ENCODE data around the gene LMLN.
"Not testable (repeated sequence)": the region's sequence is repeated elsewhere in the genome, so short reads cannot be mapped to it uniquely, and the experiment has no call there.

Gene LMLN

DNA sequence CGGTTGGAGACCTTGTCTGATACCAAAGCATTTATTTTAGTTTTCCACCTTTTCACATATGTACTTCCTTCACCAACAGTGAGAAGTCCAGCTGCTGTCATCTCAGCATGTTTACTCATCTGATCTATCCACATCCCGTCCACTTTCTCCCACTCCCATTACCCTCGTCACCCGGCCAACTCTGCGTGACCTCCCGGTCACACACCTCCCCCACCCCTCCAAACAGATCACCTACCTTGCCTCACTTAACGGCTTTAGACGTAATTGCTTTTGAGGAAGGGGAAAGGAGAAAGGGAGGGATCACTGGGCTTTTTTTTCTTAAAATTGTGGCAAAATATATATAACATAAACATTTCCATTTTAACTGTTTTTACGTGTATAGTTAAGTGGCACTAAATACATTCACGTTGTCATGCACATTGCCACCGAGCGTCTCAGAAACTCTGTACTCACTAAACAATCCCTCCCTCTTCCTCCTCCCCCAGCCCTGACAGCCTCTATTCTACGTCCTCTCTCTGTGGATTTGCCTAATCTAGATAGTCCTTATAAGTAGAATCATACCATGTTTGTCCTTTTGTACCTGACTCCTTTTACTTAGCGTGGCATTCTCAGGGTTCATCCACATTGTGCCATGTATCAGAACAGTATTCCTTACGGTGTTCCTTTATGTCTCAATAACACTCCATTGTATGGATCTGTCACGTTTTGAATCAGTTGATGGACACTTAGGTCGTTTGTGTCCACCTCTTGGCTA lies 67.2 kb downstream of the LMLN start:
- no peak for ATAC-seq

DNA sequence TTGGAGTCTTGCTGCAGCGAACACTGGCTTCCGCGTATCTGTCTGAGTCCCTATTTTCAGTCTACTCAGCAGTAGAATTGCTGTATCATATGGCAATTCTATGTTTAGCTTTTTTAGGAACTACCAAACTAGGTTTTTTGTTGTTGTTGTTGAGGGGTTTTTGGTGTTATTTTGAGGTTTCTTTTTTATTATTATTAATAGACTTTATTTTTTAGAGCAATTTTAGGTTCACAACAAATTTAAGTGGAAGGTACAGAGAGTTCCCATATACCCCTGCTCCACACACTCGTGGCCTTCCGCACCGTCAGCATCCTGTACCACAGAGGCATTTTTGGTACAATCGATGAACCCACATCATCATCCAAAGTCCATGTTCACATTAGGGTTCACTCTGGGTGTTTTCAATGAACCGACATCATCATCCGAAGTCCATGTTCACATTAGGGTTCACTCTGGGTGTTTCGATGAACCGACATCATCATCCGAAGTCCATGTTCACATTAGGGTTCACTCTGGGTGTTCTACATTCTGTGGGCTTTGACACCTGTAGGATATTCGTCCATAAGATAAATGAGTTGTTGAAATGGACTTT lies 67.9 kb downstream of the LMLN start:
- ATAC-seq: no peak

DNA sequence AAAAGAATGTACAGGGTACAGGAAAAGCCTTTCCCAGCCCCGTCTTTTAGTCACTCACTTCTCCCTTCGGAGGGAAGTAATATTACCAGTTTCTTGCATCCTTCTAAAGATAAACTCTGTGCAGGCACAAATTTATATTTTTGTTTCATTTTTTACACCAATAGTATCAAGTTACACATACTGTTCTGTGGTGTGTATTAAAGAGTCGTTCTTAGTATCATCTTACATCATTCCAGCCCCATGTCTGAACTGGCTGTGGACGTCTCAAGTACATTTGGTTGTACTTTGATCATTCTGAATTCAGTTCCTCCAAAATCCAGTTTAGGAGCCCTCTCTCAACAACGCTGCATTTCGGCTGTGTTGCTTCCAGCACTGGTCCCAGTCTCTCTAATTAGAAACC lies 68.7 kb downstream of the LMLN start:
- ATAC-seq: no peak

DNA sequence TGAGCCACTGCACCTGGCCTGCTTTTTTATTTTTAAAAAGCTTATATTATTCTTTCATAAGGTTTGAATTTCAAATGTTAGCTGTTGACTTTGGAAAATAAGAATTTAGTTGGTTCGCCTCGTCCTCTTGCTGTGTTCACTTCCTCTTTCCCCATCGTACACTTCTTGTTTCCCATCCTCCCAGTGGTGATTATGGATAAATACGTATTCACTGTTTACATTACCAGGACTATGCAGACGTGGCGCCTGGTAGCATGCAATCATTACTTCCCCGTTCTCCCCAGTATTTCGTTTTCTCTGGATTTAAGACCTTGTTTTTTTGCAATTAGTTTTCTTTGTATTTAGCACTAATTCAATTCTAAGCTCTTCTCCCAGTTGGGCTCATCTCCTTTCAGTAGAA lies 70.1 kb downstream of the LMLN start:
- no peak for ATAC-seq

DNA sequence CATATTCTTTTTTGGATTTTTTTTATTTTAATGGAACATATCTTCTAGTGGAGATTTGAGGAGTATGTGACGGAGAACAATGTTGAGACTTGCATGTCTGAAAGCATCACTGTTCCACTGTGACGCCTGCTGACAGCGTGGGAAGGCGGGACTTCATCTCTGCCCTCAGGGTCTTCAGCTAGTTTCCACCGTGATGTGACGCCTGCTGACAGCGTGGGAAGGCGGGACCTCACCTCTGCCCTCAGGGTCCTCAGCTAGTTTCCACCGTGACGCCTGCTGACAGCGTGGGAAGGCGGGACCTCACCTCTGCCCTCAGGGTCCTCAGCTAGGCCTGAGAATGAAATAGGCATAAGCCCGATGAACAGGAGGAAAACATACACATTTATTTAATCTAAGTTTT lies 70.7 kb downstream of the LMLN start:
- no peak for ATAC-seq

DNA sequence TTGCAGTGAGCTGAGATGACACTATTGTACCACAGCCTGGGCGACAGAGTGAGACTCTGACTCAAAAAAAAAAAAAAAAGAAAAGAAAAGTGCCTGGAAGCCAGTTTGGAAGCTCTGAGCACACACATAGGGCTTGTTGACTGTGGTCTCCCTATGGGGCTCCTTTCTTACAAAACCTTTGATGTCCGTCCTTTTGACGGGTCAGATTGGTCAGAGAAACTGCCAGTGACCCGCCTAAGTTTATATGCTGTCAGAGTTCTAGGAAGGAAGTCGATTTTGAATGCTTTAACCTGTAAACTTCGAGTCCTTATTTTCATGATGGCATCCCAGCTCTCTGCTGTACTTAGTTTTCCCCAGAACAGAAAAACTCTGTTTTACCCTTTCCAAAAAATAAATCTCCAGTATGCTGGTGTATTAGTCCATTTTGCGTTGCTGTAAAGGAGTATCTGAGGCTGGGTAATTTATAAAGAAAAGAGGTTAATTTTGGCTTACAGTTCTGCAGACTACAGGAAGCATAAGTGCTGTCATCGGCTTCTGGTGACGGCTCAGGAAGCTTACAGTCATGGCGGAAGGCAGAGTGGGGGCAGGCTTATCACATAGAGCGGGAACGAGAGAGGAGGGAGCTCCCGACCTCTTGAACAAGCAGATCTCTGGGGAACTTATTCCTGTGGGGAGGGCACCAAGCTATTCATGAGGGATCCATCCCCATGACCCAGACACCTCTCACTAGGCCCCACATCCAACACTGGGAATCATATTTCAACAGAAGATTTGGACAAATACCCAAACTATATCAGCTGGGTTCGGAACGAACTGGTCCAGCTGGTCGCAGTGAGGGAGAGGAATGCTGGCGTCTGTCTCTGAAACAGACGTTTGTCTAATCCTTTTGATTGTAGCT lies 72.3 kb downstream of the LMLN start:
- no peak for ATAC-seq

DNA sequence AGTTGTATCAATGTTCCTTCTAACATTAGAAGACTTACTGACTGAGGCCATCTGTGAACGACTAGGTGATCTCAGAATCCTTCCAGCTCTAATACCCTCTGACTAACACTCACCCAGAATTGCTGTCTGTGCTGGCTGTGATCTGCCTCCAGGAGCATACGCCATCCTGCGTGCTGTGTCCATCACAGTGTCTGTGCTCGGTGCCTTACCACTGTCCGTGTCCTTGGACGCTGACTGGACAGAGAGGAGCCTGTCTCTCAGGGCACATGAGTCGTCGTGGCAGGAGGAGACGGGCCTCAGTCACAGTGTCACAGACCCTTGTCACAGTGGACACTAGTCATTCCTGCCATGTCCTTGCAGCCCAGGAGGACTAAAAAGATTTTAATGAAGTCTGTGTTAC lies 83.1 kb downstream of the LMLN start:
- ATAC-seq: no peak

DNA sequence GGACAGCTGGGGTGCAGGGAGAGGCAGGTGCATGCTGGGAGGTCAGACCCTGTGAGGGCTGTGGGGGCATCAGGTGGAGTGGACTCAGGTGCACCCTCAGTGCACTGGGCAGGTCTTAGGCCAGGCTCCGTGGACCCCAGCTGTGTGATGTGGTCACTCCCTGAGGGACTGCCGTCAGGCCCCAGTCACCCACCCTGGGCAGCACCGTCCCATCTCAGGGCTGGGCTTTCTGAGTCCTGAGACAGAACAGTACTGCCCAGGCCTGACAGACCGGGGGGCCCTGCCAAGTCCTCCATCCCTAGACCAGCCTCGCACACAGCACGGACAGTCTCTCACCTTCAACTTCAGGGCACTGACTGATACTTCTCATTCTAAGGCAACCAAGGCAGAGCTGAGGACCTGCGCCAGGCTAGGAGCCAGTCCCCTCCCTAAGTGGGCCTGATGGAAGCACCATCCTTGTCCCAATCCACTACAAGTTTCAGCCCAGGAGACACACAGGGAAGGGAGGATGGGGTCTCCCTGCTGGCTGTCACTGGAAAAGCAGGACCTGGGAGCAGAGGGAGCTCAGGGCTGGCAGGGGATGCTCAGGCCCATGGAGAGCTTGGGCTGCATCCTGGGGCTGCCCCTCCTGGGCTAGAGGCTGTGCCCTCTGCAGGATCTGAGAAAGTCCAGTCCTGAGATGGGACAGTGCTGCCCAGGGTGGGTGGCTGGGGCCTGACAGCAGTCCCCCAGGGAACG lies 86.3 kb downstream of the LMLN start:
- ATAC-seq: no peak

DNA sequence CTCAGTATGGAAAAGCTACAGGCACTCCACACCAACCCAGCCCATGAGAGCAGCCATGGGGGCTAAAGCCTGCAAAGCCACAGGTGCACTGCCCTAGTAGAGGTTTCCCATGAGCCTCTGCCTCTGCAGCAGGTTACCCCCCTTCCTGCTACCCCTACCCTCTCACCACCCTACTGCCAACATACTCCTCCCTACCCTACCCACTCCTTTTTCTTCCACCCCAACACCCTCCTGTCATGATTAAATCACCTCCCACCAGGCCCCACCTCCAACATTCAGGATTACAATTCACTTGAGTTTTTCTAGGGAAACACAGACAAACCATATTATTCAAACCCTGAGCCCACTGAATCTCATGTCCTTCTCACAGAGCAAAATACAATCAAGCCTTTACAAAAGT lies 88.4 kb downstream of the LMLN start:
- no peak for ATAC-seq

DNA sequence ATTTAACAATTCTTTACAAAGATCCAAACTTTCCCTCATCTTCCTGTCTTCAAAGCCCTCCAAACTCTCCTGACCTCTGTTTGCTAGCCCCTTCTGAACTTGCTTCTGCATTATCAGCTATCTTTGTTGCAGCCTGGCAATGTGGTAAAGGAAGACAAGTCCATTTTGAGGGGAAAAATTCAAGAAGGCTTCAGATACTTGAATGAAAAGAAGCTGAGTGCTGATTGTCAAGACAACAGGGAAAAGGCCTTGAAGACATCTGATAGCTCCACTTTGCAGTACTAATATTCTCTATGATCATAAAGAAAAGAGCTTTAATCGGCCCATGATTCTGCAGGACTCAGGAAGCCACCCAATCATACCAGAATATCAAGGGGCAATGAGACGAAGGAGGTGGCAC lies 91.8 kb downstream of the LMLN start:
- no peak for ATAC-seq

DNA sequence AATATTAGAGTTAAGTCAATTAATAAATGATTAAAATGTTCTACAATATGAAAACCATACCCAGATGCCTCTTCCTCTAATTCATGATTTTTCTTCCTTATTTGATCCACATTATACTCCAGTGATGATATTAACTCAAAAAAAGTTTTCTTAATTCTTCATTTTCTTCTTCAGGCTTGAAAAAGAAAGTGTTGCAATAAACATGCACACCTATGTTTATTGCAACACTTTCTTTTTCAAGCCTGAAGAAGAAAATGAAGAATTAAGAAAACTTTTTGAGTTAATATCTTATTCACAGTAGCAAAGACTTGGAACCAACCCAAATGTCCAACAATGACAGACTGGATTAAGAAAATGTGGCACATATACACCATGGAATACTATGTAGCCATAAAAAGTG lies 93.4 kb downstream of the LMLN start:
- not testable (repeated sequence) for ATAC-seq

DNA sequence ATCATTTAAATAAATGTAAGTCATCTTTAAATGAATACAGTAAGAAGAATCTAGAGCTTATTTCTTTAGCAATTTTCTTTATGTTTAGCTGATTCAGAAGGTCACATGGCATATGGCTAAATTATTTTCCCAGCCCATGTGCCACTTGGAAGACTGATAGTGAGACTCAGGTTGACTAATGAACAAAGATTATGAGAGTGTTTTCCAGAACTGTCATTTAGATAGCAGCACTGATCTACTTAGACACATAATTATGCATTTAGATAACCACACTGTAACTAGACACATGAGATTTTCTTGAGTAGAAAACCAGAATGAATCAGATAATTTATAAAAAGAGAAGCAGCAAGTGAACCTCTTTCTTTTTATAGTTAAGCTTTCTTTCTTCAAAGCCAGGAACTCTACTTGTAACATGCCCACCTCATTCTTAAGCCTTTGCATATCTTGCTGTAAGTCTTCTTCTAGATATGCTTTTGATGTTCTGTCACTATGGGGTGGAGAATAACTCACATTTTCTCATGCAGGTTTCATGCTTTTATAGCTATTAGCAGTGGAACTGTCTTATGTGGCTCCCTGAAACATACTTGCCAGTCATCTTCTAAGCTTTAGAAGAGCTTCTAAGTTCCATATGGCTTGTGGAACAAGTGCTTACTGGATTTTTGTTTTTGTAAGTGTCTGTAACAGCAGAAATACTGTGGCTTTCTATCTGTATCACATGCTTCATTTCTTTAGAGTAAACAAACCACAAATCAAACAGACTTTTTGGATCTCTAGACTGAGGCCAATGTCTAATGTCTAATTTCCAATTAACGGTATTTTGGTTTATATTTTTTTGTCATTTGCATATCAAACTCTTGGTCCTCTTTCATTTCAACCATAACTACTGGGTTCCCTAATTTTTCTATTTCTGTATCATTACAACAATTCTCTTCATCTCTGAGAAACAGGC lies 101.4 kb downstream of the LMLN start:
- ATAC-seq: peak in 1 of 2 donors; percentile 60

DNA sequence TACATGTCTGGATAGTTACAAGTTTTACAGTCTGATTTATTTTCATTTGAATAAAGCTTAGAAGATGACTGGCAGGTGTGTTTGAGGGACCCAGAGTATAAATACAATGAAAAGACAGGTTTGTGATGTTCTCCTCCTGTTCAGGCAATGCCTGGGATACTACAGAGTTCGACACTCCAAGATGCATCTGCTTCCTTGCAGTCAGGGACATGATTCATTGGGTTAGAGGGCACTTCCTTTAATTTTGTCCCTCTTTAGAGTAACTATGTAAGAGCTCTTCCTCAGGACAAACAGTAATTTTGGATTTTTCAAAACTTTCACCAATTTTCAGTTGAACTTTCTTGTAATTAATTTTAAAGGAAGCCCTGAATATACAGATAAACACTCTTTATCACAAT lies 102.0 kb downstream of the LMLN start:
- ATAC-seq: no peak

DNA sequence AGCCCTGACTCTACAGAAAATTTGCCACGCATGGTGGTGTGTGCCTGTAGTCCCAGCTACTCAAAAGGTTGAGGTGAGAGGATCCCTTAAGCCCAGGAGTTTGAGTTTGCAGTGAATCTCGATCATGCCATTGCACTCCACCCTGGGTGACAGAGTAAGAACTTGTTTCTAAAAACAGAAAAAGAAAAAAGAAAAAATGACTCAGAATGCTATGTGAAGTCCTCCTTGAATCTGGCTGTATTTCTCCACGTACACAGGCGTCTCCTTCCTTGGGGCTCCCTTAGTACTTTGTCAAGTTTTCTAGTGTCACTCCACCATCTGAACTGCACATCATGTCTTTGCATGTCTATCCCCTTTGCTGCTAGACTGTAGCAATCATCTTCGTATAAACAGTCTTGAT lies 104.4 kb downstream of the LMLN start:
- ATAC-seq: no peak

DNA sequence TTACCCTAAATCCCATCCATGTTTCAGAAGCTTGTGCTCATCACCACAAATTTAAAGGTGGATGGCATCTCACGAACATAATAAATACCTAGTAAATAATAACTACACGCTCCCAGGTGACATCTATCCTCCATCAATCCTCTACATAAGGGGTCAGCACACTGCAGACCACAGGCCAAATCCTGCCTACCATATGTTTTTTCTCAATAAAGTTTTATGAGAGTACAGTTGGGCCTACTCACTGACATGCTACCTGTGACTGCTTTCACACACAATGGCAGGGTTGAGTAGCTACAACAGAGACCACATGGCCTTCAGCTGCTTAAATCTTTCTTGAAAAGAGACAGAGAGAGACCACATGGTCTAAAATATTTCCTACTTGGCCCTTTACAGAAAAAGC lies 105.9 kb downstream of the LMLN start:
- ATAC-seq: no peak

DNA sequence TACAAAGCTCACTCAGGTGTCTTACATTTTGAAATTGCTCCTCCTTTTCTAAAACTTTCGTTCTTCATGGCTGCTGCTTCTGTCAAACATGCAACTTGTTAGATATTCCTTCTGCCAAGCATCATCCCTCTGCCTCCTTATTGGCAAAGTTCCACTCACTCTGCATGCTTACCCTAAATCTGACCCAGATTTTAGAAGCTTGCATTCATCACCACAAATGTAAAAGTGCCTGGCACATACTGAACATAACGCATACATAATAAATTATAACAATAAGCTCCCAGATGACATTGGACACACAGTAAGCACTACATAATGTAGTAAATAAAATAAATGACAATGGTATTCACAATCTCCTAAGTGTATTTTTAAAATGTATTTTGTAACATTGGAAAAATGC lies 107.4 kb downstream of the LMLN start:
- no peak for ATAC-seq

DNA sequence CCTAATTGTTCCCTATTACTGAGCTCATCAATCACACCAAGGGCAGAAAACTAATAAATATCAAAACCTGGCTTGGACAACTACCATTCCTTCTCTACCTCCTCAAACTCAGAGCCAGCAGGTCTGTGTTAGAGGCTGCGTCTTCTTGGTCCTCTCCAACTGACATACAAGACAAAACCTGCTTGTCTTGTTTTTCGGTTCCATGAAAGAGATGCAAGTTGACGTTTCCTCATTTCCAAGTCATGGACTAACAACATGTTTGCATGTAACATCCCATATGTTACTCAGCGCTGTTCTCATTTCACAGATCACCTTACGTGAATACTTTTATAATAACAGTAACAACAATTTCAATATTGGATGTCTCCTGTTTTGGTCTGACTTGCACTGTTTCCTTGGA lies 110.9 kb downstream of the LMLN start:
- no peak for ATAC-seq

DNA sequence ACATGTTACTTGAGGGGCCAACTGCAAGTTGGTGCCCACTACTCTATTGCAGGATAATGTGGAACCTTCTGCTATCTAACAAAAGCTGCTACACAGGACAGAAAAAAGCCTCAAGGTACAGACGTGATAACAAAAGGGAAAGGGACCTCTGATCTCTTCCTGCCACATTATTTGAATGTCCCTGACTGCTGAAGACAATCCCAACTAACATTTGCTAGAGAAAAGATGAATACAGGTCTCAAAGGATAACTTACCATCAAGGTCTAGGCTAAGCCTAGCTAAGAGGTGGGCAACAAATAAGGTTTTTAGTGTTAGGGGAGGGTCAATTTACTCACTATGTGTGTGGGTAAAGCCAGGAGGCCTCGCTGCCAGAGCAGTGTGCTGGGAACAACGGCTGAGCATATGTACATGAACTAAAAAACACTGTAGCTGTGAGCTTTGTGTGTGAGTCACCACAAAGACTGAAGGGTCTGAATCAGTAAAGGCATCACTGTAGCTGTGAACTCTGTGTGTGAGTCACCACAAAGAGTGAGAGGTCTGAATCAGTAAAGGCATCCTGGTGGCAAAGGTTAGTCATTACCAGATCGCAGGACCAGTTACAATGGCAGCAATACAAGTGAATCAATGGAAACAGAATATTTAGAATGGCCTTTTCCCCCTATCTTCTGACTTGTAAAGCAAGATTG lies 111.7 kb downstream of the LMLN start:
- peak; percentile 100 for ATAC-seq

DNA sequence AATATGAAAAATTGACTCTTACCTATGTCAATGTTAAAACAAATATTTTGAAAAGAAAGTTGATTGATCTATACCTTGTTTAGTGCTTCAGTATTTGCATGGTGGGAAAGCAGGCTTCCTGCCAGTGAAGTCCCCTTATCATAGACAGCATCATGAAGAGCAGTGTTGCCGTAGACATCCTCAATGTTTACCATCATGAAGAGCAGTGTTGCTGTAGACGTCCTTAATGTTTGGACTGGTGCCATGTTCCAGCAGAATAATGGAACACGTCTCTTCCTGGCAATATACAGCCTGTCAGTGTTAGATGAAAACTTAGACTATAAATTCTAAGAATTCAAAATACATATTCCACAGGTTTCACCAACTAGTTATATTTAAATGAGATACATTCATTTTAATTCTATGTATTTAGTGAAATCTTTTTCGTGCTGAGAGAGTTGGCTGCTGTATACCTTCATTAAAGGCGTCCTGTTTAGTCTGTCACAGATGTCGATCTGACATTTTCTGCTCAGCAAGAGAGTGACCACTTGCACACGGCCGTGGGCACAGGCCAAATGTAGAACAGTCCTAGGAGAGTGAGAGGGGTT lies 116.8 kb downstream of the LMLN start:
- no peak for ATAC-seq

DNA sequence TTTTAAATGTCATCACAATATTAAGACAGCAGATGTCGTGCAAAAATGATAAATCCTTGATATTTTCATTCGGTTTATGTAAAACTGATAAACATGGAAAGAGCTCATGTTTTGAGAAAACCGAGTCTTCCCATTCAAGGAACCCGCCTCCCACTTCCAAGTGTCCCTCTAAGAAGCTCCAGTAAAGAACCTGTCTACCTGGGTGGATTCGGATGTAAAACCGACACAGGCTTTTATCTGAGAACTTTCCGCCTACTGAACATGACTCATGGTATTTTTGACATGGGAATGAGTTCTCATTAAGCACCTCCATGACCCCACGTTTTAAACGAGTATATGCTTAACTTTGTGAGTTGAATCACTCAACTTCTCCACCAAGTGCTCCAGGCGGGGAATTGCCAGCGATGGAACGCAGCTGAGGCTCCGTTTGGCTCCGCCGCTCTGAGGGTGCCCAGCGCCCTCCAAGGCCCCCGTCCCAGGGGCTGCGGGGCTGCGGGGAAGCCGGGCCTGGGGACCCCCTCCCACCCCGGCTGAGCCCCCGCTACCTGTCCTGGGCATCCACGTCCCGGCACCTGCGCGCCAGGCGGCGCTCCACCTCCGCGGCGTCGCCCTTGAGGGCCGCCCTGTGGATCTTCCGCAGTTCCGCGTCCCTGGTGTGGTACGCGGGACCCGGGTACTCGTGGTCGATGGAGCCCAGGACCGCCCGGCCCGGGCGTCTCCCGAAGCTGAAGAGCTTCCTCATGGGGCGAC lies 119.9 kb downstream of the LMLN start:
- peak; percentile 70 to 76 for ATAC-seq
